ENCODE results near the gene TRPV6. TPM values are rescaled to one million over a fixed set of nuclear protein-coding genes. Genes with fewer than 3 reads are reported as not detected.

TRPV6 gene
- polyA plus RNA-seq, 1 donor (not counting 4 experiments of a cell fraction or from before 2014, with no cell fraction given): 1.5 TPM

GRCh38 chr7:142851919-142852318 is 33.6 kb downstream of the TRPV6 start:
- dilution Hi-C loops (cut with MboI; ENCODE audit: extremely low pct_ligation_motif_present, low sequenced_read_pairs): no loop called here
- Histone ChIP-seq H3K79me2 (ENCODE audit: control insufficient read depth, insufficient read depth, low read length) (no peaks in the 10 kb centered on the region), H3K9ac (ENCODE audit: control insufficient read depth, extremely low read depth, insufficient read depth, low read length) (no peak overlapping the region), H3K27me3 (ENCODE audit: control insufficient read depth, extremely low read depth, insufficient read depth, low read length) (peaks cover 10% of the 10 kb centered on the region), H3K27ac (ENCODE audit: control insufficient read depth, insufficient read depth, low read length) (no peak overlapping the region), H3K36me3 (ENCODE audit: control insufficient read depth in 2 of 2, extremely low read depth in 1 of 2, insufficient read depth in 2 of 2, low read length in 2 of 2) (no peaks in the 10 kb centered on the region), H3K4me2 (ENCODE audit: control insufficient read depth, extremely low read depth, insufficient read depth, low read depth, low read length) (no peak overlapping the region), H3K9me3 (ENCODE audit: control insufficient read depth, low read depth, low read length) (no peaks in the 10 kb centered on the region), H3K4me1 (ENCODE audit: control insufficient read depth, extremely low read depth, insufficient read depth, low read length) (peaks cover 14% of the 10 kb centered on the region), H3K9me1 (ENCODE audit: control insufficient read depth, extremely low read depth, insufficient read depth, low read length) (no peaks in the 10 kb centered on the region), H3K4me3 (ENCODE audit: control insufficient read depth in 2 of 3, extremely low read depth in 1 of 3, insufficient read depth in 2 of 3, low read depth in 1 of 3, low read length in 3 of 3) (no peak overlapping the region), H4K20me1 (ENCODE audit: control insufficient read depth, extremely low read depth, insufficient read depth, low read length) (no peaks in the 10 kb centered on the region), H2AFZ (ENCODE audit: control insufficient read depth, low read length) (no peak overlapping the region)
- no peak for TF ChIP-seq EZH2 (IDR thresholded peaks at IDR 0.05; ENCODE audit: low read length)
- TF ChIP-seq CTCF (optimal IDR thresholded peaks at IDR 0.05 in 1 of 3, IDR thresholded peaks at IDR 0.05 in 1 of 3, conservative IDR thresholded peaks at IDR 0.05 in 1 of 3; ENCODE audit: extremely low read depth in 1 of 3, insufficient read depth in 2 of 3, low read length in 3 of 3): no peak
- no peak for DNase-seq (ENCODE audit: low read depth, low spot score)
- FAIRE-seq: no peak

- Histone ChIP-seq H3K9me3 (ENCODE audit: control insufficient read depth, low read depth, low read length) (no peaks in the 10 kb centered on the region), H3K9me1 (ENCODE audit: control insufficient read depth, extremely low read depth, insufficient read depth, low read length) (no peaks in the 10 kb centered on the region), H2AFZ (ENCODE audit: control insufficient read depth, low read length) (no peak overlapping the region), H3K4me1 (ENCODE audit: control insufficient read depth, extremely low read depth, insufficient read depth, low read length) (peaks cover 12% of the 10 kb centered on the region), H3K4me2 (ENCODE audit: control insufficient read depth, extremely low read depth, insufficient read depth, low read depth, low read length) (no peak overlapping the region), H3K9ac (ENCODE audit: control insufficient read depth, extremely low read depth, insufficient read depth, low read length) (no peak overlapping the region), H3K27me3 (ENCODE audit: control insufficient read depth, extremely low read depth, insufficient read depth, low read length) (peaks cover 10% of the 10 kb centered on the region), H3K36me3 (ENCODE audit: control insufficient read depth in 2 of 2, extremely low read depth in 1 of 2, insufficient read depth in 2 of 2, low read length in 2 of 2) (no peaks in the 10 kb centered on the region), H3K79me2 (ENCODE audit: control insufficient read depth, insufficient read depth, low read length) (no peaks in the 10 kb centered on the region), H3K4me3 (ENCODE audit: control insufficient read depth in 2 of 3, extremely low read depth in 1 of 3, insufficient read depth in 2 of 3, low read depth in 1 of 3, low read length in 3 of 3) (no peak overlapping the region), H3K27ac (ENCODE audit: control insufficient read depth, insufficient read depth, low read length) (no peak overlapping the region), H4K20me1 (ENCODE audit: control insufficient read depth, extremely low read depth, insufficient read depth, low read length) (no peaks in the 10 kb centered on the region)
- DNase-seq (ENCODE audit: low read depth, low spot score): no peak
- FAIRE-seq: no peak
- dilution Hi-C loops (cut with MboI; ENCODE audit: extremely low pct_ligation_motif_present, low sequenced_read_pairs): no loop called here
- TF ChIP-seq CTCF (optimal IDR thresholded peaks at IDR 0.05 in 1 of 3, IDR thresholded peaks at IDR 0.05 in 1 of 3, conservative IDR thresholded peaks at IDR 0.05 in 1 of 3; ENCODE audit: extremely low read depth in 1 of 3, insufficient read depth in 2 of 3, low read length in 3 of 3): no peak
- TF ChIP-seq EZH2 (IDR thresholded peaks at IDR 0.05; ENCODE audit: low read length): no peak
These were observed 34.3 kb downstream of the TRPV6 start for GRCh38 chr7:142851269-142851668.
